Measurements from ENCODE around the gene DLGAP1. TPM values are rescaled to one million over a fixed set of nuclear protein-coding genes. Genes with fewer than 3 reads are reported as not detected.

The DLGAP1 gene
- total and polyA plus RNA-seq, 2 of the 13 experiments (the other 11 are each of a cell fraction or from before 2014, with no cell fraction given), result 0.01 TPM; not detected in 1

- DNase-seq (ENCODE audit: low spot score) (no peak), ATAC-seq (no peak), FAIRE-seq (no peak)
- Histone ChIP-seq H3K4me2 (ENCODE audit: low read depth, low read length) (no peak overlapping the region), H3K4me3 (replicated peaks in 1 of 3; ENCODE audit: insufficient read depth in 1 of 3, low read depth in 2 of 3, low read length in 3 of 3) (no peak overlapping the region), H3K4me1 (ENCODE audit: insufficient read depth, low read length) (no peaks in the 10 kb centered on the region), H2AFZ (ENCODE audit: low read length) (no peak overlapping the region), H4K20me1 (ENCODE audit: insufficient read depth, low read length) (no peaks in the 10 kb centered on the region), H3K9ac (ENCODE audit: insufficient read depth, low read depth, low read length) (no peak overlapping the region), H3K79me2 (ENCODE audit: insufficient read depth, low read length) (no peaks in the 10 kb centered on the region), H3K9me3 (ENCODE audit: low read length) (no peaks in the 10 kb centered on the region), H3K27me3 (ENCODE audit: control insufficient read depth in 1 of 2, insufficient read depth in 2 of 2, low read length in 2 of 2) (peaks cover 0 to 5% of the 10 kb centered on the region in 2 experiments; a peak in 1 of 5 replicates), H3K36me3 (replicated peaks in 1 of 2; ENCODE audit: control insufficient read depth in 1 of 2, insufficient read depth in 2 of 2, low read length in 2 of 2) (no peaks in the 10 kb centered on the region), H3K27ac (ENCODE audit: extremely low read length, insufficient read depth, low read length) (no peak overlapping the region)
- CTCF ChIA-PET (ENCODE audit: low intra/inter-chr PET ratio, low total read pairs), result no interaction called here
- in situ Hi-C loops (cut with HindIII; ENCODE audit: extremely low pct_ligation_motif_present, low pct_unique_long_range_greater_than_20kb) (no loop called here), intact Hi-C loops (cut with micrococcal nuclease; ENCODE audit: unreplicated experiment) (no loop called here)
- no TSS peak for BruUV-seq (replicated peaks)
- TF ChIP-seq ZNF547 (CRISPR knock-in tag; IDR thresholded peaks at IDR 0.05) (no peak), SSRP1 (CRISPR knock-in tag; IDR thresholded peaks at IDR 0.05) (no peak), ETS1 (CRISPR knock-in tag; IDR thresholded peaks at IDR 0.05) (no peak), TEAD2 (CRISPR knock-in tag; IDR thresholded peaks at IDR 0.05) (no peak), MTF1 (CRISPR knock-in tag; IDR thresholded peaks at IDR 0.05) (no peak), HDAC6 (IDR thresholded peaks at IDR 0.05; ENCODE audit: low read depth, low read length) (no peak), SOX5 (CRISPR knock-in tag; IDR thresholded peaks at IDR 0.05; ENCODE audit: borderline replicate concordance) (no peak), ZNF792 (CRISPR knock-in tag; IDR thresholded peaks at IDR 0.05) (no peak), DNMT1 (CRISPR knock-in tag; IDR thresholded peaks at IDR 0.05) (no peak)
- WGBS (ENCODE audit: low lambda C conversion rate), result 1% methylated on average over 4 of the region's 4 CpGs
- POLR2A ChIA-PET, result no interaction called here
These were observed 487.5 kb downstream of the DLGAP1 start for GRCh38 chr18:3967359-3968180.

Measured in HepG2 (cell line).